ENCODE measurements around the gene DHRS3.
A peak's percentile ranks its signal among the peaks of the same experiment; 100 is the strongest.

Gene DHRS3

GRCh38 chr1:12596007-12596821 is 21.8 kb downstream of the DHRS3 start:
- DNase-seq = peak; percentile 91

- no peak for DNase-seq
These were observed 22.3 kb downstream of the DHRS3 start for GRCh38 chr1:12595757-12596006.

GRCh38 chr1:12594966-12595756 is 22.8 kb downstream of the DHRS3 start:
- DNase-seq = peak; percentile 89

- DNase-seq = no peak
These were observed 23.5 kb downstream of the DHRS3 start for GRCh38 chr1:12594490-12594889.

GRCh38 chr1:12593621-12594066 is 24.4 kb downstream of the DHRS3 start:
- no peak for DNase-seq

GRCh38 chr1:12592496-12592895 is 25.5 kb downstream of the DHRS3 start:
- no peak for DNase-seq

- no peak for DNase-seq
These were observed 26.6 kb downstream of the DHRS3 start for GRCh38 chr1:12591267-12591938.

GRCh38 chr1:12588695-12589094 is 29.3 kb downstream of the DHRS3 start:
- no peak for DNase-seq

- no peak for DNase-seq
These were observed 29.9 kb downstream of the DHRS3 start for GRCh38 chr1:12587981-12588640.

- no peak for DNase-seq
These were observed 31.8 kb downstream of the DHRS3 start for GRCh38 chr1:12585951-12586942.

GRCh38 chr1:12585536-12585935 is 32.5 kb downstream of the DHRS3 start:
- no peak for DNase-seq

- DNase-seq = no peak
These were observed 33.0 kb downstream of the DHRS3 start for GRCh38 chr1:12584900-12585525.

GRCh38 chr1:12583484-12583883 is 34.5 kb downstream of the DHRS3 start:
- DNase-seq = no peak

- no peak for DNase-seq
These were observed 35.4 kb downstream of the DHRS3 start for GRCh38 chr1:12582649-12583048.

GRCh38 chr1:12581179-12581578 is 36.8 kb downstream of the DHRS3 start:
- no peak for DNase-seq

- no peak for DNase-seq
These were observed 37.7 kb downstream of the DHRS3 start for GRCh38 chr1:12580054-12580887.

GRCh38 chr1:12578860-12579422 is 39.1 kb downstream of the DHRS3 start:
- no peak for DNase-seq

GRCh38 chr1:12577020-12577419 is 41.0 kb downstream of the DHRS3 start:
- DNase-seq = no peak

GRCh38 chr1:12574757-12575139 is 43.3 kb downstream of the DHRS3 start:
- DNase-seq = no peak
